Activated T-helper 1 cell treated with anti-CD3 and anti-CD28 coated beads, Interleukin-2, amount 50 U/mL, for 16 hours (primary cell): ENCODE measurements around the gene OOSP1.
"Not testable (repeated sequence)": the region's sequence is repeated elsewhere in the genome, so short reads cannot be mapped to it uniquely, and the experiment has no call there.

Experiments
- DNase-seq, 2 donors: peaks; one replicate each; pipeline ENCODE4 v3.0.0-alpha.2; 2020; ENCODE audit warnings: low read depth in 1 of 2, low spot score in 1 of 2

Gene OOSP1

DNA sequence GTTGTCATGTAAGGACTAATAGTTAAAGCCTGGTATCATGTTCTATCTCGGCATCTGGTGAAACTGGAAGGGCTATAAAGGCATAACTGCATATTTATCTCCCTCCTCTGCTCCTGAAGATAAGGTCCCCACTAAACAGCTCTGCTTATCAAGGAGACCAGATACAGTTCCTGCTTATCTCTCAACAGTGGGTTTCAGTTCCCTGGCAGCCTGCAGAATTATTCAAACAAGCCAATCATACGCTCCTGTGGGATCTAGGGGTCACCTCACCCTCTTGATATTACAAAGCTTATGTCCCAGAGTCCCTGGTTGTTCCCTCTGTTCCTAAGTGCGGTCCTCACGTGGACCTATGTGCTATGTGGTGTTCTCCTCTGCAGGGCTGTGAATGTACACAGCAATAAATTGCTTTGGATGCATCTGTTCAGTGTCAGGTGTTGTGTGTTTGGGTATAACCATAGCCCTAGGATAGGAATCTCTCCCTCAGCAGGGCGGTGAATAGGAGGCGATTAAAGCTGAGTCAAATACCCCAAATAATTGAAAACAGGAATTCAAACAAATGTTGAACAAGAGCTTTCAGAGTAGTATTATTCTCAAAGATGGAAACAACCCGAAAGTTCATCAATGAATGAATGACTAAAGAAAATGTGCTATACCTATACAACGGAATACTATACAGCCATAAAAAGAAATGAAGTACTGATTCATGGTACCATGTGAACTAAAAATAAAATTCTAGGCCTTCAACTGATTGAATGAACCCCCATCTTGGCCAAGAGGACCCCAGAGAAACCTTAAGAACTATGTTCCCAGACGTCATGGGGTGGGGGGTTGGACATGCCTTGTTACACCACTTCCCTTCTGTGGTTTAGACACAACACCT lies 22.5 kb downstream of the OOSP1 start:
- DNase-seq = no peak

DNA sequence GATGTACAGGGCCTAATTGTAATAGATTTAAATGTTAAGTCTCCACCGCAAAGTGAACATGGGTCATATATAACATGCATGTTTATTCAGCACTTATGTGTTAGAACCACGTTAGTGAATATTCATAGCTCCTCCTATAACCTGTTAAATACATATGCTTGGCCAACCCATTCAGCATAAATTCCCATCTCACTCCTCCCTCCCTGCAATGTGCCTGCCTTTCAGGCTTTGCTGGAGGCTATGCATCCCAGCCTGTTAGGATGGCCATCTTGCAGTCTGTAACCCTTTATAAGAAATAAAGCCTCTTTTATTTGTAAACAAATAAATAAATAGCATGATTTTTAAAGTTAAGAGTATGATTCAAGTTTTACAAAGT lies 23.9 kb downstream of the OOSP1 start:
- no peak for DNase-seq

DNA sequence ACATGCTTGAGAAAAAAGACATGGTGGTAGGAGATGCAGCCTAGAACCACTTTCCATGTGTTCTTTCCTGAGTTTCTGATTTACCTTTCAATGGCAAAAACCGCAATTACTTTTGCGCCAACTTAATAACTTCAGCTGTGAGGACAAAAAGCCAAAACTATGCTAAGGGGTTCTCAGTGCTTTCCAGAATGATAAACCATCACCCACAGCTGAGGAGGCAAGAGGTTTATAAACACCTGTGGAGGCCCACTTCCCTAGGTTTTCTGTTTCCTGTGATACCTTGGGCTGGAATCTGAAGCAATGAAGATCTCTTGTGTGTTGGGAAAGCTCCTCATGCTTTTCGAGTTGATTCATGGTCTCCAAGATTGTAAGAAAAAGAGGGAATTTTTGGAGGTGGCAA lies 25.5 kb downstream of the OOSP1 start, which contains the start of gene OOSP4A:
Gene OOSP4A, plus strand, starts transcription at position 301 of the 400 bp plus-strand sequence. Its CDS starts 0 bp downstream, at position 301.
- no peak for DNase-seq

DNA sequence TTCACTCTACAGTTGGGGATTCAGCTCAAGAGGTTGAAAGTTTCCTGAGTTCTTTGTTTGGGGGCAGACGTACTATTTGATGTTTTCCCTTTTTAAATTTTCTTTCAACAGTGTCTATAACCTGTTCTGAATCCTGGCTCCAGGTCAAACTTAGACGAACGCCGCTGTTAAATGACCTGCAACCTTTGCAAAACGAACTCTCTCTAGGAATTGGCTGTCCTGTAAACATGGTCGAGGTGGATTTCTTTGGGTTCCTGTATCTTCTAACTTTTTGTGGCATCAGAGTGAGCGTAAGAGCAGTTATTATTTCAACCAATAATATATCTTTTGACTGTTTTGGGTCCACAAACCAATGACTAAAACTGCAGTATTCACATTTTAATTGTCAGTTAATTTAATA lies 27.2 kb downstream of the OOSP1 start:
- DNase-seq = no peak

DNA sequence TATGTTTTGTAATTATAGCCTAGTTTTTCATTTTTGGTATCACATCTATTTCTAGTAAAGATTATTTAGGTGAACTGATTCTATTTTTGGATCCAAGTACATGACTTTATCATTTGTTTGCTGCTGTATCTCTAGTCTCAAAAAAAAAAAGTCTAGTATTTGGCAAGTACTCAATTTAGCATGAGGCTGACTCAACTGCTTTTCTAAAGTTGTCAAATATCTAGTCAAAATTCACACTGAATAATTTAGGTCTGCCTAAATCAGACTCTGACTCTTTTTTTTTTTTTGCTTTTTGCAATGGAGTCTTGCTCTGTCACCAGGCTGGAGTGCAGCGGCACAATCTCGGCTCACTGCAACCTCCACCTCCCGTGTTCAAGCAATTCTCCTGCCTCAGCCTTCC lies 28.0 kb downstream of the OOSP1 start:
- no peak for DNase-seq

DNA sequence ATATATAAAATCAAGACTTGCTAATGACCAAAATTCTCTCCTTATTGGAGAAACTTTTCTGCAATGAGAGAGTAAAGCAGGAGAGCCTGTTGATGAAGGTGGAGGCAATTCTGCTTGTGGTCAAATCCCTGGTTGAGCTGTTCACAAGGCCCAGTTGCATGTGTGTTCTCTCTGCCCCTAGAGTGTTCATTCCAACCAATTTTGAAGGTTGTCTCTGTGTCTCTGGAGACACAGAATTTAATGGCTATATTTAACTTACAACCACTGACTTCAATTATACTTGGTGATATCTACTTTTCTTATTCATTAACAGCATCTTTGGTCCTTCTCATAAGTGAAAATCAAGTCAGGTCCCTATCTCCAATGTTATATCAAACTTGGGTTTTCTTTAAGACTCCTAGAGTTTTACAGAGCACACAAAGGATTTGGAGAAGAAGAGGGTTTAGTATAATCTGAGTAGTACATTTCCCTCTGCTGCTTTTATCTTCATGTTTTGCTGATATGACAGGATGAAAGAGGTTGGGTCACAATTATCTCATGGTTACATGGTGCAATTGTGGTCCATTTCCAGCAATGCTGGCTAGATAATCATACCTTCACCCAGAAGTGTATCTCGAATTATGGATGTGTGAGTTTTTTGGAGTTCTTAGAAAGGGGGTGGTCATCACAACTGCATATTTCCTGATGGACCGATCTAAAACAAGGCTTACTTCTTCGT lies 29.6 kb downstream of the OOSP1 start:
- DNase-seq = no peak

DNA sequence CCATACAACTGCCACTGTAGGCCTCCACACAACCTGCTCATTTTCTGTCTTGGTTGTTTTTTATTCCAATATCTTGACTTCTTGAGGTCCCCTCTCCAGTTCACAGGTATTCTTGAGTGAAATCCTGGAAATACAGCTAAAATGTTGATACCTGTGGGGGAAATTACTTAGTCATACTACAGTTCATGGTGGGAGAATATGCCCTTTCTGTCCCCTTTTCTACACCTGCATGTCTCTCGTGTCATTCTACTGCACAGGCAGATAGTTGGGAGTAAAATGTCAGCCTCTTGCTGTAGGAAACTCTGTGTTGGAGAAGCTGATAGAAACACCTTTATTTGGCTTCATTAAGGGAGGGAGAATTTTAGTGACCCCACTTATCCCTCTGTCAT lies 30.2 kb downstream of the OOSP1 start:
- no peak for DNase-seq

DNA sequence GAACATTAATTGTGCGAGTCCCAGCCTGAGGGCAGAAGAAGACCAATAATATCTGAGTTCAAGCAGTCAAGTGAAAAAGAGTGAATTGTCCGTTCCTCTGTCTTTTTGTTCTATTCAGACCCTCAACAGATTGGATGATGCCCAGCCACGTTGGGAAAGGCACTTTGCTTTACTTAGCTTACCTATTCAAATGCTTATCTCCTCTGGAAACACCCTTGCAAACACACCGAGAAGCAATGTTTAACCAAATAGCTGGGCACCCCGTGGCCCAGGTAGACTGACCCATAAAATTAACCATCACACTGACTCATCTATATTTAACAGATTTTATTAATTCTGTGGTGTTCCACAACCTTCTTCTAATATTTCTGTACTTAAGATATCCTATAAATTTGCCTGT lies 34.9 kb downstream of the OOSP1 start:
- no peak for DNase-seq

DNA sequence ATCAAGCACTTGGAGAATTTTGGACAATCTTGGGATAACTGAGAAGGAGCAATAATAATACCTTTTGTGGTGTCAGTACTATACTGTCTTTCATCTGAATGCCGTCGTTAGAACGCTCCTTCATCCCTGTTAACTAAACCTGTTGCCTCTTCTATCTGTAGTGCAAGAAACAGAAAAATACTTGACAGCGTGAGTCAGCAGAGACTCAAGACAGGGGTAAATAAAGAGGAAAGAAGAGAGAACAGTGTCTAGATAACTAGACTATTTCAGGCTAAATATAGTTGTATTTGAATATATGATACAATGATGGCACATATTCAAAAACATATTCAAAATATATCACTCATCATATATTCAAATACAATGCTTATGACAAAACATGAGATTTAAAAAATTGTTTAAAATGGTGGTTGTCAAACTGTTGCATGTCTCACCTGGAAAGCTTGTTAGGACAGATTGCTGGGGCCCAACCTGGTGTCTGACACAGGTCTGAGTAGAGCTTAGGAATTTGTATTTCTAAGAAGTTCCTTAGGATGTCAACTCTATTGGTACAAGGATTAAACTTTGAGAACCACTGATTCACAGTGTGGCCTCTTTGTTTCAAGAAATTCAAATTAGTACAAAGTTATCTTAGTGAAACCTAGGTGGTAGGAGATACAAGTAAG lies 43.0 kb downstream of the OOSP1 start:
- no peak for DNase-seq

DNA sequence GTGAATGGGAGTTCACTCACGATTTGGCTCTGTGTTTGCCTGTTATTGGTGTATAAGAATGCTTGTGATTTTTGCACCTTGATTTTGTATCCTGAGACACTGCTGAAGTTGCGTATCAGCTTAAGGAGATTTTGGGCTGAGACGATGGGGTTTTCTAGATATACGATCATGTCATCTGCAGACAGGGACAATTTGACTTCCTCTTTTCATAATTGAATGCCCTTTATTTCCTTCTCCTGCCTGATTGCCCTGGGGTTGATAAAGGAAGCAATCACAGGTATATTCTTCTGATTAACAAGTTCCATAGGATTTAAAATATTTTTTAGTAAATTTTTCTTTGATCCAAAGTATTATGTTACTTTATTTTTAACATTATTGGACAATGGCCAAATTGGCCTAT lies 43.8 kb downstream of the OOSP1 start:
- not testable (repeated sequence) for DNase-seq

DNA sequence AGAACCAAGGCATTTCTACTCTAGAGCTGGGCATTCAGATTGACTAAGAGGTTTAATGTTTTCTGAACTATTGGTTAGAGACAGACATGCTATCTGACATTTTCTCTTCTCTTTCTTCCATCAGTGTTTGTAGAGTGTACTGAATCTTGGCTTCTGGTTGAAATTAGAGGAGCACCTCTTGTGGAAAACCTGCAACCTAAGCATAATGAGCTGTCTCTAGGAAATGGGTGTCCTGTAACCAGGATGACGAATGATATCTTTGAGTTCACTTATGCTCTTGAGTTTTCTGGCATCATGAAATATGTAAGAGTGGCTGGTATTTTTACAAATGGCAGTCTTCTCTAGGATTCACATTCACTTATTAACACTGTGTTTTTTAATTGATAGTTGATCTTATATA lies 45.0 kb downstream of the OOSP1 start:
- no peak for DNase-seq

DNA sequence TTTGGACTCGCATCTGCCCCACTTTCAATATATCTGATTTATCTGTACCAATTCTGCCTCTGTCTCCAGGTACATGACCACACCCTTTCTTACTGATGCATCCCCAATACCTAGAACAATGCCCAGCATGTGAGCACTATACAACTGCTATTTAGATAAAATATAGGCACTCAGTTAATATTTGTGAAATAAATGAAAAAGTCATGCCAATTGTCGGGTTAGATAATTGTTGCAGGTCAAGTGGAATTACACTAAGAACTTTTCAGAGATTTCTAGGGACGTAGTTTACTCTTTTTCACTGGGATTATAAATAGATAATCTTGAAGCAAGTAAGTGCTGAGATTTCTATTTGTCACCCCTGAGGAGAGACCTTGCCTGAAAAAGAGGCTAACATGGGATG lies 46.1 kb downstream of the OOSP1 start:
- DNase-seq = no peak

DNA sequence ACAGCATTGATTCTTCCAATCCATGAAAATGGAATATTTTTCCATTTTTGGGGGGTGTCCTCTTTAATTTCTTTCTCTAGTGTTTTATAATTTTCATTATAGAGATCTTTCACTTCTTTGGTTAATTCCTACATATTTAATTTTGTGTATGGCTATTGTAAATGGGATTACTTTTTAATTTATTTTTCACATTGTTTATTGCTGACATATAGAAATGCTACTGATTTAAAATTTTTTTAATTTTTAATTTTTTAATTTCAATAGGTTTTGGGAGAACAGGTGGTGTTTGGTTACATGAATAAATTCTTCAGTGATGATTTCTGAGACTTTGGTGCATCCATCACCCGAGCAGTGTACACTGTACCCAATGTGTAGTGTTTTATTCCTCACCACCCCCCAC lies 52.2 kb downstream of the OOSP1 start:
- DNase-seq = no peak

DNA sequence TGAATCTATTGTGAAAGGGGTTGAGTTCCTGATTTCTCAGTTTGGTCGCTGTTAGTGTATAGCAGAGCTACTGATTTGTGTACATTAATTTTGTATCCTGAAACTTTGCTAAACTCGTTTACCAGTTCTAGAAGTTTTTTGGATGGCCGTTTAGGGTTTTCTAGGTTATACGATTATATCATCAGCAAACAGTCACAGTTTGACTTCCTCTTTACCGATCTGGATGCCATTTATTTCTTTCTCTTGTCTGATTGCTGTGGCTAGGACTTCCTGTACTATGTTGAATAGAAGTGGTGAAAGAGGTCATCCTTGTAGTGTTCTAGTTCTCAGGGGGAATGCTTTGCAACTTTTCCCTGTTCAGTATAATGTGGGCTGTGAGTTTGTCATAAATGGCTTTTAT lies 54.2 kb downstream of the OOSP1 start:
- DNase-seq = no peak

DNA sequence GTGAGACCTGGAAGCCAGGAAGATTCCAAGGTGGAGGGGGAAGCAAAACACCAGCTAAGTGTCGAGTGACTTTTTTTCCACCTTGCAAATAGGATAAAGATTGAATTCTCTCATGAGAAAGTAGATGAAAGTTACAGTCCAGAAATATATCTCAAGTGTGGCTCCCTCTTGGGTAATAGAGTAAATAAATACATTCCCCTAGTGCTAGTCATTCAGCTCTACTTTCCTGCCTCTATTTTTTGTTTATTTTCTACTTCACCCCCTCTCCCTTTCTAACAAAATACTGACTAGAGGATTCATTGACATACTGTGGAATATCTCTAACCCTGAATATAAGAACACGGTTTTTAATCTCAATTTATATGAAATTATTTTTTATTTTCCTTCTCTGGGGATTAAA lies 59.6 kb downstream of the OOSP1 start:
- DNase-seq = no peak

DNA sequence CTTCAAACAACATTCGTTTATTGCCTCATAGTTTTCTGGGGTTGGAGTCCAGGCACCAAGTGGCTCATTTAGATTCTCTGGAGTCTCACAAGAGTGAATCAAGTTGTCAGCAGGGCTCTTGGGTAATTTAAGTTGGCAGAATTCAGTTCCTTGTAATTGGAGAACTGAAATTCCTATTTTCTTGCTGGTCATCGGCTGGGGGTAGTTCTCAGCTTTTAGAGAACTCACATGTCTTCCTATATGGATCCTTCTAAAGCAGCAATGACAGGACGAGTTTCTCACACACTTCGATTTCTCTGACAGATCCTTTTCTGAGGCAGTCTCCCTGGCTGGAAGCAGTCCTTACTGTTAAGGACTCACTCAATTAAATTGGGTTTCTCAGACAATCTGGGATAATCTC lies 61.5 kb downstream of the OOSP1 start:
- no peak for DNase-seq

DNA sequence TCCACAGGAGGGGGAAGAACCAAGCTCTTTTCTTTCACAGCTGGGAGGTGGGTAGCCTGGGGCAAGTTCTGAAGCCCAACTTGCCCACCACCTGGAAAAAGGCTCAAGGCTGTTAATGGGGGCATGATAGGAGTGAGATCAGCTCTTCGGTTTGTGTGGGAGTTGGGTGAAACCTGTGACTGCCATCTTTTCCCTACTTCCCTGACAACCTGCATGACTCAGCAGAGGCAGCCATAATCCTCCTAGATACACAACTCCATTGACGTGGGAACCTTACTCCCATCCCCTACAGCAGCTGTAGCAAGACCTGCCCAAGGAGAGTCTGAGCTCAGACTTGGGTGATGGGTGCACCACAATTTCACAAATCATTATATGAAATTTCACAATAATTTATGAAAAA lies 65.5 kb downstream of the OOSP1 start:
- no peak for DNase-seq

DNA sequence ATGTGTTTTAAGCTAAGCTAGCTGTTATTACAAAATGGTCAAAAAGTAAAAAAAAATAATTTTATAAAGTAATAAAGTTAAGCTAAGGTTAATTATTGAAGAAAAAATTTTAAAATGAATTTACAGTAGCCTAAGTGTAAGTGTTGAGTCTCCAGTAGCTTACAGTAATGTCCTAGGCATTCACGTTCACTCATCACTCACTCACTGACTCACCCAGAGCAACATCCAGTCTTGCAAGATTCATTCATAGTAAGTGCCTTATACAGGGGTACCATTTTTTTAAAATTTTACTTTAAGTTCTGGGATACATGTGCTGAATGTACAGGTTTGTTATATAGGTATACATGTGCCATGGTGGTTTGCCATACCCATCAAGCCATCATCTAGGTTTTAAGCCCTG lies 67.1 kb downstream of the OOSP1 start:
- DNase-seq = no peak
